K562 (cell line): ENCODE data around the gene N4BP3. TPM values are rescaled to one million over a fixed set of nuclear protein-coding genes. Genes with fewer than 3 reads are reported as not detected.

Experiments
- CREB1 ChIP-seq, 2 experiments: sonication (generic) in 1 of 2; formaldehyde crosslinking in 1 of 2; IDR thresholded peaks; 2 replicates each; pipeline versions ENCODE4 v1.6.1 to v1.8.0; 2012 to 2022; ENCODE audit warnings: inconsistent platforms in 1 of 2, mild to moderate bottlenecking in 1 of 2, missing genetic modification reagents in 1 of 2, moderate library complexity in 1 of 2
- EP400 ChIP-seq: fragments of 450-650 bp; IDR thresholded peaks from 2 replicates; pipeline ENCODE4 v1.6.1; 2017; ENCODE audit warnings: antibody characterized with exemption, mild to moderate bottlenecking, moderate library complexity
- FOSL1 ChIP-seq: fragments of 200-800 bp; sonication (Bioruptor generic); conservative IDR thresholded peaks from 2 replicates; pipeline ENCODE4 v1.6.1; 2016; ENCODE audit warnings: missing genetic modification characterization, missing compliant biosample characterization
- GABPA ChIP-seq: fragments of 200-800 bp; sonication (Bioruptor generic); conservative IDR thresholded peaks from 2 replicates; pipeline ENCODE4 v1.6.1; 2016; ENCODE audit warnings: low read depth, missing genetic modification characterization, missing compliant biosample characterization
- JUND ChIP-seq, 2 experiments: IDR thresholded peaks; 2 replicates in 1 of 2; 3 replicates in 1 of 2; pipeline ENCODE4 v1.6.1; 2011; ENCODE audit warnings: borderline replicate concordance in 2 of 2, low read depth in 2 of 2, low read length in 2 of 2, improper control_type of control experiment in 1 of 2, missing biosample characterization in 1 of 2, missing genetic modification characterization in 1 of 2, missing genetic modification reagents in 1 of 2
- KAT7 ChIP-seq: sonication (generic); formaldehyde crosslinking; IDR thresholded peaks from 2 replicates; pipeline ENCODE4 v1.8.0; 2022; ENCODE audit warnings: missing genetic modification reagents, mild to moderate bottlenecking, borderline replicate concordance
- L3MBTL2 ChIP-seq: fragments of 450-650 bp; IDR thresholded peaks from 2 replicates; pipeline ENCODE4 v1.6.1; 2016; ENCODE audit warnings: mild to moderate bottlenecking, moderate library complexity
- MBD2 ChIP-seq: sonication (generic); IDR thresholded peaks from 2 replicates; pipeline ENCODE4 v1.6.1; 2016; ENCODE audit warnings: low read depth, borderline replicate concordance
- MXI1 ChIP-seq: IDR thresholded peaks from 2 replicates; pipeline ENCODE4 v1.6.1; 2011; ENCODE audit warnings: low read depth, mild to moderate bottlenecking, improper control_type of control experiment, low read length
- NBN ChIP-seq: fragments of 450-650 bp; IDR thresholded peaks from 2 replicates; pipeline ENCODE4 v1.6.1; 2016; ENCODE audit warnings: low read depth, mild to moderate bottlenecking
- PTTG1 ChIP-seq: fragments of 450-650 bp; IDR thresholded peaks from 2 replicates; pipeline ENCODE4 v1.6.1; 2016; ENCODE audit warnings: low read depth, mild to moderate bottlenecking, missing genetic modification characterization, missing compliant biosample characterization
- SRF ChIP-seq, 2 experiments: fragments of 250-450, 450-650 bp in 1 of 2; sonication (Bioruptor Pico) in 1 of 2; sonication (generic) in 1 of 2; formaldehyde crosslinking; IDR thresholded peaks; 2 replicates each; pipeline versions ENCODE4 v1.5.0 to v1.5.1; 2020 to 2022; ENCODE audit warnings: mild to moderate bottlenecking in 1 of 2, missing genetic modification reagents in 1 of 2
- TSC22D4 ChIP-seq: fragments of 450-650 bp; IDR thresholded peaks from 2 replicates; pipeline ENCODE4 v1.6.1; 2016; ENCODE audit warnings: missing genetic modification characterization, missing biosample characterization, control low read depth
- ZBTB7A ChIP-seq: IDR thresholded peaks from 2 replicates; pipeline ENCODE4 v1.6.1; 2011; ENCODE audit warnings: low read depth, mild to moderate bottlenecking, low read length, moderate library complexity, borderline replicate concordance; ENCODE audit not compliant: control insufficient read depth
- polyA plus RNA-seq, 8 experiments: library from polyadenylated mRNA; depleted of rRNA in 4 of 8; stranded (reverse) in 5 of 8; unstranded in 3 of 8; fragments of >200 nt; fragmentation: Nextera tagmentation in 2 of 8; fragmentation: Illumina TruSeq in 1 of 8; extraction: Ambion mirVana in 2 of 8; extraction: Trizol in 1 of 8; gene quantifications; 2 replicates each; pipeline versions ENCODE4 v1.2.1 to v1.2.3, GENCODE V29; 2011 to 2014; ENCODE audit warnings: inconsistent platforms in 1 of 8, missing spikeins in 1 of 8
- total RNA-seq, 7 experiments: library from RNA; depleted of rRNA in 6 of 7; stranded (reverse); fragments of >200 nt in 6 of 7; fragmentation: Illumina TruSeq in 2 of 7; extraction: Trizol in 2 of 7; gene quantifications; 2 replicates each; pipeline versions ENCODE4 v1.2.1 to v1.2.3, GENCODE V29; 2011 to 2021; ENCODE audit warnings: low replicate concordance in 1 of 7
- TF ChIP-seq, protein P1 (sequence below): sonication (generic); formaldehyde crosslinking; IDR thresholded peaks from 2 replicates; pipeline ENCODE4 v1.8.0; 2022; ENCODE audit warnings: mild to moderate bottlenecking, missing genetic modification reagents
- TF ChIP-seq, protein P2 (sequence below), 2 experiments: IDR thresholded peaks; 2 replicates each; pipeline ENCODE4 v1.6.1; 2012; ENCODE audit warnings: improper control_type of control experiment in 2 of 2, low read depth in 2 of 2, low read length in 2 of 2, borderline replicate concordance in 1 of 2
- TF ChIP-seq, protein P3 (sequence below): sonication (generic); formaldehyde crosslinking; IDR thresholded peaks from 2 replicates; pipeline ENCODE4 v1.8.0; 2023; ENCODE audit warnings: mild to moderate bottlenecking, missing genetic modification reagents

The N4BP3 gene
- total and polyA plus RNA-seq, 9 of the 15 experiments (the other 6 are each of a cell fraction or from before 2014, with no cell fraction given): 0.06 to 7.0 (median 2.4) TPM

GRCh38 chr5:178153530-178154340 is 40.4 kb downstream of the N4BP3 start, which contains the start of gene NHP2 (continued):
- TF ChIP-seq FOSL1 (0 out of 2 replicates have a peak, but pooled peaks have one; percentile 14), CREB1 (IDR thresholded peaks at IDR 0.05) (peak; percentile 99), CREB1 (CRISPR knock-in tag; IDR thresholded peaks at IDR 0.05) (peak; percentile 94), SRF (CRISPR knock-in tag; IDR thresholded peaks at IDR 0.05) (peak in 1 of 2 experiments; percentile 86; a peak in 2 of 4 replicates), ZBTB7A (peak; percentile 10; the same call in 1 of the 2 replicates), EP400 (peak; percentile 93), L3MBTL2 (peak; percentile 79), GABPA (tag) (peak; percentile 89), TSC22D4 (no peak), JUND (IDR thresholded peaks at IDR 0.05; ENCODE audit: borderline replicate concordance, low read depth, low read length) (peak; percentile 59), JUND (tag; IDR thresholded peaks at IDR 0.05; ENCODE audit: borderline replicate concordance, low read depth, low read length) (peak; percentile 34; the same call in 1 of the 3 replicates), PTTG1 (tag) (no peak), KAT7 (CRISPR knock-in tag) (peak; percentile 87; the same call in 1 of the 2 replicates), MBD2 (peak; percentile 85), NBN (0 out of 2 replicates have a peak, but pooled peaks have one; percentile 74), MXI1 (peak; percentile 77; the same call in 1 of the 2 replicates)
- TF ChIP-seq, protein P1, sequence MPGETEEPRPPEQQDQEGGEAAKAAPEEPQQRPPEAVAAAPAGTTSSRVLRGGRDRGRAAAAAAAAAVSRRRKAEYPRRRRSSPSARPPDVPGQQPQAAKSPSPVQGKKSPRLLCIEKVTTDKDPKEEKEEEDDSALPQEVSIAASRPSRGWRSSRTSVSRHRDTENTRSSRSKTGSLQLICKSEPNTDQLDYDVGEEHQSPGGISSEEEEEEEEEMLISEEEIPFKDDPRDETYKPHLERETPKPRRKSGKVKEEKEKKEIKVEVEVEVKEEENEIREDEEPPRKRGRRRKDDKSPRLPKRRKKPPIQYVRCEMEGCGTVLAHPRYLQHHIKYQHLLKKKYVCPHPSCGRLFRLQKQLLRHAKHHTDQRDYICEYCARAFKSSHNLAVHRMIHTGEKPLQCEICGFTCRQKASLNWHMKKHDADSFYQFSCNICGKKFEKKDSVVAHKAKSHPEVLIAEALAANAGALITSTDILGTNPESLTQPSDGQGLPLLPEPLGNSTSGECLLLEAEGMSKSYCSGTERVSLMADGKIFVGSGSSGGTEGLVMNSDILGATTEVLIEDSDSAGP: no peak
- TF ChIP-seq, protein P2, sequence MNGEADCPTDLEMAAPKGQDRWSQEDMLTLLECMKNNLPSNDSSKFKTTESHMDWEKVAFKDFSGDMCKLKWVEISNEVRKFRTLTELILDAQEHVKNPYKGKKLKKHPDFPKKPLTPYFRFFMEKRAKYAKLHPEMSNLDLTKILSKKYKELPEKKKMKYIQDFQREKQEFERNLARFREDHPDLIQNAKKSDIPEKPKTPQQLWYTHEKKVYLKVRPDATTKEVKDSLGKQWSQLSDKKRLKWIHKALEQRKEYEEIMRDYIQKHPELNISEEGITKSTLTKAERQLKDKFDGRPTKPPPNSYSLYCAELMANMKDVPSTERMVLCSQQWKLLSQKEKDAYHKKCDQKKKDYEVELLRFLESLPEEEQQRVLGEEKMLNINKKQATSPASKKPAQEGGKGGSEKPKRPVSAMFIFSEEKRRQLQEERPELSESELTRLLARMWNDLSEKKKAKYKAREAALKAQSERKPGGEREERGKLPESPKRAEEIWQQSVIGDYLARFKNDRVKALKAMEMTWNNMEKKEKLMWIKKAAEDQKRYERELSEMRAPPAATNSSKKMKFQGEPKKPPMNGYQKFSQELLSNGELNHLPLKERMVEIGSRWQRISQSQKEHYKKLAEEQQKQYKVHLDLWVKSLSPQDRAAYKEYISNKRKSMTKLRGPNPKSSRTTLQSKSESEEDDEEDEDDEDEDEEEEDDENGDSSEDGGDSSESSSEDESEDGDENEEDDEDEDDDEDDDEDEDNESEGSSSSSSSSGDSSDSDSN (IDR thresholded peaks at IDR 0.05; ENCODE audit: borderline replicate concordance in 1 of 2, low read depth in 2 of 2, low read length in 2 of 2): 0 out of 4 replicates have a peak, but pooled peaks of 1 of the 2 experiments have one; percentile 56
- TF ChIP-seq, protein P3, sequence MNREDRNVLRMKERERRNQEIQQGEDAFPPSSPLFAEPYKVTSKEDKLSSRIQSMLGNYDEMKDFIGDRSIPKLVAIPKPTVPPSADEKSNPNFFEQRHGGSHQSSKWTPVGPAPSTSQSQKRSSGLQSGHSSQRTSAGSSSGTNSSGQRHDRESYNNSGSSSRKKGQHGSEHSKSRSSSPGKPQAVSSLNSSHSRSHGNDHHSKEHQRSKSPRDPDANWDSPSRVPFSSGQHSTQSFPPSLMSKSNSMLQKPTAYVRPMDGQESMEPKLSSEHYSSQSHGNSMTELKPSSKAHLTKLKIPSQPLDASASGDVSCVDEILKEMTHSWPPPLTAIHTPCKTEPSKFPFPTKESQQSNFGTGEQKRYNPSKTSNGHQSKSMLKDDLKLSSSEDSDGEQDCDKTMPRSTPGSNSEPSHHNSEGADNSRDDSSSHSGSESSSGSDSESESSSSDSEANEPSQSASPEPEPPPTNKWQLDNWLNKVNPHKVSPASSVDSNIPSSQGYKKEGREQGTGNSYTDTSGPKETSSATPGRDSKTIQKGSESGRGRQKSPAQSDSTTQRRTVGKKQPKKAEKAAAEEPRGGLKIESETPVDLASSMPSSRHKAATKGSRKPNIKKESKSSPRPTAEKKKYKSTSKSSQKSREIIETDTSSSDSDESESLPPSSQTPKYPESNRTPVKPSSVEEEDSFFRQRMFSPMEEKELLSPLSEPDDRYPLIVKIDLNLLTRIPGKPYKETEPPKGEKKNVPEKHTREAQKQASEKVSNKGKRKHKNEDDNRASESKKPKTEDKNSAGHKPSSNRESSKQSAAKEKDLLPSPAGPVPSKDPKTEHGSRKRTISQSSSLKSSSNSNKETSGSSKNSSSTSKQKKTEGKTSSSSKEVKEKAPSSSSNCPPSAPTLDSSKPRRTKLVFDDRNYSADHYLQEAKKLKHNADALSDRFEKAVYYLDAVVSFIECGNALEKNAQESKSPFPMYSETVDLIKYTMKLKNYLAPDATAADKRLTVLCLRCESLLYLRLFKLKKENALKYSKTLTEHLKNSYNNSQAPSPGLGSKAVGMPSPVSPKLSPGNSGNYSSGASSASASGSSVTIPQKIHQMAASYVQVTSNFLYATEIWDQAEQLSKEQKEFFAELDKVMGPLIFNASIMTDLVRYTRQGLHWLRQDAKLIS: peak; percentile 63; the same call in 1 of the 2 replicates
